ENCODE results near the gene TRIM67. TPM values are rescaled to one million over a fixed set of nuclear protein-coding genes. Genes with fewer than 3 reads are reported as not detected.
"Not testable (repeated sequence)": the region's sequence is repeated elsewhere in the genome, so short reads cannot be mapped to it uniquely, and the experiment has no call there.

Gene TRIM67
- total and polyA plus RNA-seq, 2 experiments from 2014 or later, result 0.13 TPM; not detected in 1

DNA sequence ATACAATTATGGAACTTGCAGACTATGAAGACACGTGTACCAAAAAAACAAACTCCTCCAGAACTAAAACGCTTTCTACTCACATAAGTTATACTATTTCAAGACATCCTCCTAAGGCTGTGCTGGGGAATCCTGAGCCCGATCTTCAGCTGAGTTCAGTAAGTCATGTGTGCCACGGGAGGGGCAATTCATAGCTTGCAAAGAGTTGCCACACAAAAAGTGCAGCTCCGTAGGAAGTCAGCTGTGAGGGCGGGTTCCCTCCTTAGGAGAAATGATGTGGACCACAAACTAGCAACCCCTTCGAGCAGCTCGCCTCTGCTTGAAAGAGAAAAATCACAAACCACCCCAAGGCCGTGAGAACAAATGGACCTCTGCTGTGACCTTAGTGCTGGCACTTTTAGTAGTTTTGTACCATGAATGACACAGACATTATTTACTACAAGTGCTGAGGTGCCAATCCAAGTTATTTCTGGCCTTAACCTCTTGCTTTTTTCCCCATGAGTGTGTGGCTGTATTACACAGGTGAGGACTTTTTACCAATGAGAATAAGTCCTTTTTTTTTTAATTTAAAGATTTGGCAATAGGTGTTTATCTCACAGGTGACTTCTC is 35.8 kb upstream of the TRIM67 start:
- H3K27me3 ChIP-seq, result no peaks in the 10 kb centered on the region
- no peaks in the 10 kb centered on the region for H3K4me1 ChIP-seq (ENCODE audit: insufficient read depth)
- no peak for DNase-seq (ENCODE audit: low spot score)
- no peaks in the 10 kb centered on the region for H3K9me2 ChIP-seq (replicated peaks; ENCODE audit: insufficient read depth)
- no peaks in the 10 kb centered on the region for H3K79me2 ChIP-seq
- H3K36me3 ChIP-seq (replicated peaks; ENCODE audit: insufficient read depth, low read depth), result no peaks in the 10 kb centered on the region
- TF ChIP-seq EZH2 (IDR thresholded peaks at IDR 0.05; ENCODE audit: borderline replicate concordance) (no peak), EZH2phosphoT487 (IDR thresholded peaks at IDR 0.05; ENCODE audit: low read depth, severe bottlenecking, unreplicated experiment) (no peak)
- TF ChIP-seq, protein P1, sequence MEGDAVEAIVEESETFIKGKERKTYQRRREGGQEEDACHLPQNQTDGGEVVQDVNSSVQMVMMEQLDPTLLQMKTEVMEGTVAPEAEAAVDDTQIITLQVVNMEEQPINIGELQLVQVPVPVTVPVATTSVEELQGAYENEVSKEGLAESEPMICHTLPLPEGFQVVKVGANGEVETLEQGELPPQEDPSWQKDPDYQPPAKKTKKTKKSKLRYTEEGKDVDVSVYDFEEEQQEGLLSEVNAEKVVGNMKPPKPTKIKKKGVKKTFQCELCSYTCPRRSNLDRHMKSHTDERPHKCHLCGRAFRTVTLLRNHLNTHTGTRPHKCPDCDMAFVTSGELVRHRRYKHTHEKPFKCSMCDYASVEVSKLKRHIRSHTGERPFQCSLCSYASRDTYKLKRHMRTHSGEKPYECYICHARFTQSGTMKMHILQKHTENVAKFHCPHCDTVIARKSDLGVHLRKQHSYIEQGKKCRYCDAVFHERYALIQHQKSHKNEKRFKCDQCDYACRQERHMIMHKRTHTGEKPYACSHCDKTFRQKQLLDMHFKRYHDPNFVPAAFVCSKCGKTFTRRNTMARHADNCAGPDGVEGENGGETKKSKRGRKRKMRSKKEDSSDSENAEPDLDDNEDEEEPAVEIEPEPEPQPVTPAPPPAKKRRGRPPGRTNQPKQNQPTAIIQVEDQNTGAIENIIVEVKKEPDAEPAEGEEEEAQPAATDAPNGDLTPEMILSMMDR (IDR thresholded peaks at IDR 0.05; ENCODE audit: poor library complexity), result no peak
- H3K9me3 ChIP-seq (ENCODE audit: low read depth), result no peaks in the 10 kb centered on the region
- H2AFZ ChIP-seq, result no peak overlapping the region
- H3K4me3 ChIP-seq, result no peak overlapping the region
- H4K20me1 ChIP-seq (ENCODE audit: insufficient read depth, poor library complexity, severe bottlenecking), result no peaks in the 10 kb centered on the region
- 70% methylated on average over 9 of the region's 9 CpGs for WGBS (ENCODE audit: low lambda C conversion rate, missing lambda C conversion rate)
- no peak overlapping the region for H3K4me2 ChIP-seq
- H3K27ac ChIP-seq, result no peak overlapping the region

- not testable (repeated sequence) for H3K4me1 ChIP-seq (ENCODE audit: insufficient read depth); H3K27ac ChIP-seq; H3K9me3 ChIP-seq (ENCODE audit: low read depth); H3K4me2 ChIP-seq; DNase-seq (ENCODE audit: low spot score); H4K20me1 ChIP-seq (ENCODE audit: insufficient read depth, poor library complexity, severe bottlenecking); H2AFZ ChIP-seq; H3K27me3 ChIP-seq; H3K36me3 ChIP-seq (replicated peaks; ENCODE audit: insufficient read depth, low read depth); H3K4me3 ChIP-seq; H3K79me2 ChIP-seq; H3K9me2 ChIP-seq (replicated peaks; ENCODE audit: insufficient read depth)
- WGBS (ENCODE audit: low lambda C conversion rate, missing lambda C conversion rate), result 85% methylated on average over 6 of the region's 6 CpGs
Measured at GRCh38 chr1:231127106-231127505, 34.8 kb upstream of the TRIM67 start.

DNA sequence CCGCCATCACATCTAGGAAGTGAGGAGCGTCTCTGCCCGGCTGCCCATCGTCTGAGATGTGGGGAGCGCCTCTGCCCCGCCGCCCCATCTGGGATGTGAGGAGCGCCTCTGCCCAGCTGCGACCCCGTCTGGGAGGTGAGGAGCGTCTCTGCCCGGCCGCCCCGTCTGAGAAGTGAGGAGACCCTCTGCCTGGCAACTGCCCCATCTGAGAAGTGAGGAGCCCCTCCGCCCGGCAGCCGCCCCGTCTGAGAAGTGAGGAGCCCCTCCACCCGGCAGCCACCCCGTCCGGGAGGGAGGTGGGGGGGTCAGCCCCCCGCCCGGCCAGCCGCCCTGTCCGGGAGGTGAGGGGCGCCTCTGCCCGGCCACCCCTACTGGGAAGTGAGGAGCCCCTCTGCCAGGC is 33.4 kb upstream of the TRIM67 start:
- not testable (repeated sequence) for DNase-seq (ENCODE audit: low spot score); H2AFZ ChIP-seq; H3K79me2 ChIP-seq; H3K4me3 ChIP-seq; H3K27me3 ChIP-seq; H3K27ac ChIP-seq; H3K4me2 ChIP-seq; H3K36me3 ChIP-seq (replicated peaks; ENCODE audit: insufficient read depth, low read depth); H3K9me3 ChIP-seq (ENCODE audit: low read depth); H3K4me1 ChIP-seq (ENCODE audit: insufficient read depth); H4K20me1 ChIP-seq (ENCODE audit: insufficient read depth, poor library complexity, severe bottlenecking); H3K9me2 ChIP-seq (replicated peaks; ENCODE audit: insufficient read depth)
- WGBS (ENCODE audit: low lambda C conversion rate, missing lambda C conversion rate), result 100% methylated on average over 3 of the region's 27 CpGs

DNA sequence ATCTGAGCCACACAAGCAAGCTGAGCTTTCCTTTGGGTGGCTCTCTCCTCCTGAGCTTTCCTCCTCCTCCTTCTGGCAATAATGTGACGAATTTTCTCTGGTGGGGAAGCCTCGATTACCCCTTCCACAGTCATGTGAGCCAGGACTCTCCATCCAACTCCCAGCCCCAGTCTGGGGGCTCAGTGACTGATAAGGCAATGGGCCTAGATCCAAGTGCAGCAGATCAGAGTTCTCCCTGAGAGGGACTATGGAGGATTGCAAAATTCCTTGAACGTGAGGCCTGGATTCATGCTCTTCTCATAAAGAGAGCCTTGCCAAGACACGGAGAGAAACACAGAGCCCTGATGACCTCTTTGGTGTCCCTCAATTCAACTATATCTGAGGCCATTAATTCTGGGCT is 31.3 kb upstream of the TRIM67 start:
- H3K9me2 ChIP-seq (replicated peaks; ENCODE audit: insufficient read depth), result no peaks in the 10 kb centered on the region
- no peak overlapping the region for H3K4me2 ChIP-seq
- H3K9me3 ChIP-seq (ENCODE audit: low read depth), result no peaks in the 10 kb centered on the region
- WGBS (ENCODE audit: low lambda C conversion rate, missing lambda C conversion rate), result 72% methylated on average over 4 of the region's 4 CpGs
- H3K4me1 ChIP-seq (ENCODE audit: insufficient read depth), result no peaks in the 10 kb centered on the region
- DNase-seq (ENCODE audit: low spot score), result no peak
- H3K27ac ChIP-seq, result no peak overlapping the region
- no peak overlapping the region for H2AFZ ChIP-seq
- TF ChIP-seq EZH2phosphoT487 (IDR thresholded peaks at IDR 0.05; ENCODE audit: low read depth, severe bottlenecking, unreplicated experiment), result no peak
- TF ChIP-seq, protein P1 (IDR thresholded peaks at IDR 0.05; ENCODE audit: poor library complexity), result no peak
- TF ChIP-seq EZH2 (IDR thresholded peaks at IDR 0.05; ENCODE audit: borderline replicate concordance), result no peak
- H3K36me3 ChIP-seq (replicated peaks; ENCODE audit: insufficient read depth, low read depth), result no peaks in the 10 kb centered on the region
- no peak overlapping the region for H3K4me3 ChIP-seq
- no peaks in the 10 kb centered on the region for H3K79me2 ChIP-seq
- no peaks in the 10 kb centered on the region for H3K27me3 ChIP-seq
- no peaks in the 10 kb centered on the region for H4K20me1 ChIP-seq (ENCODE audit: insufficient read depth, poor library complexity, severe bottlenecking)

- not testable (repeated sequence) for DNase-seq (ENCODE audit: low spot score); H3K9me3 ChIP-seq (ENCODE audit: low read depth); H3K36me3 ChIP-seq (replicated peaks; ENCODE audit: insufficient read depth, low read depth); H3K4me1 ChIP-seq (ENCODE audit: insufficient read depth); H3K9me2 ChIP-seq (replicated peaks; ENCODE audit: insufficient read depth); H3K4me2 ChIP-seq; H3K4me3 ChIP-seq; H2AFZ ChIP-seq; H3K27ac ChIP-seq; H4K20me1 ChIP-seq (ENCODE audit: insufficient read depth, poor library complexity, severe bottlenecking); H3K27me3 ChIP-seq; H3K79me2 ChIP-seq
- 97% methylated on average over 8 of the region's 8 CpGs for WGBS (ENCODE audit: low lambda C conversion rate, missing lambda C conversion rate)
Measured at GRCh38 chr1:231132591-231132990, 29.3 kb upstream of the TRIM67 start.

All from hepatocyte (in vitro differentiated cells).